HuH-7.5 (cell line): ENCODE data around the gene MCUB.
"Not testable (repeated sequence)": the region's sequence is repeated elsewhere in the genome, so short reads cannot be mapped to it uniquely, and the experiment has no call there.

Source experiments
- DNase-seq: peaks from one replicate; pipeline ENCODE4 v3.0.0; 2011; ENCODE audit warnings: low spot score

Gene MCUB, protein sequence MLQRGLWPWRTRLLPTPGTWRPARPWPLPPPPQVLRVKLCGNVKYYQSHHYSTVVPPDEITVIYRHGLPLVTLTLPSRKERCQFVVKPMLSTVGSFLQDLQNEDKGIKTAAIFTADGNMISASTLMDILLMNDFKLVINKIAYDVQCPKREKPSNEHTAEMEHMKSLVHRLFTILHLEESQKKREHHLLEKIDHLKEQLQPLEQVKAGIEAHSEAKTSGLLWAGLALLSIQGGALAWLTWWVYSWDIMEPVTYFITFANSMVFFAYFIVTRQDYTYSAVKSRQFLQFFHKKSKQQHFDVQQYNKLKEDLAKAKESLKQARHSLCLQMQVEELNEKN

GRCh38 chr4:109559983-109560686 is at the start of gene MCUB:
TSS of gene MCUB (plus strand) at chr4:109560246. CDS start at chr4:109560338, 92 bp downstream.
- peak; percentile 86 for DNase-seq

DNA sequence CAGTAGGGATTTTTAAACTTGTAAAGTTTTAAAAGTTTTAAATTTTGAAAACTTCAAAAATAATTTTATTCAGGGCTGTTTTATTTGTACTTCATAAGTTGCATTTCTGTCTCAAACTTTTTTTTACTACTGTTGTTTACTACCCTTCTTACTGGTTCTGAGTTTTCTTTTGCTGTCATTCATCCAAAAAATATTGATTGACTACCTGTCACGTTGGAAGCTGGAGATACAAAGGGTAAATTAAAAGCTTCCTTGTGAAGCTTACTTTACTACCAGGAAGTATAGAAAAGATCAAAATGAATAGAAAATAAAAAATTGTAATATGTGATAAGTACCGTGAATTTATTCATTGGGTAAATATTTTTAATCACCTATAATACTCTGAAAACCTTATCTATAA is 49.4 kb upstream of the MCUB start:
- DNase-seq = no peak

DNA sequence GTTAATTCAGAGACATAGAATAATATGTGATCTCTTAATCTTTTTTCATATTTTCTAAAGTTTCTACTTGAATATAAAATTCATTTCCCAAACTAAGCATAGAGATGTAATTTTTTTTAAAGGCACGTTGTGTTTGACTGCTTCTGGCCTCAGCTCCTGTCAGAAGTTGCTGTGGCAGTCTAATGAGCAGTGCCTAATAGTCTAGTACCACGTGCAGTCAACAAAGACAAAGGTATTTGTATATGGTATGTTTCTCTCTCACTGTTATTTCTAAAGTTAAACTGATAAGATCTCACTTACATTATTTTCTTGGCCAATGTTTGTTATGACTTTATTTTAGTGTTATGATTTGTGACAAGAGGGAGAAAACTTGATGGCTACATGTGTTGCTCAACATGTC is 48.6 kb upstream of the MCUB start:
- DNase-seq = no peak

DNA sequence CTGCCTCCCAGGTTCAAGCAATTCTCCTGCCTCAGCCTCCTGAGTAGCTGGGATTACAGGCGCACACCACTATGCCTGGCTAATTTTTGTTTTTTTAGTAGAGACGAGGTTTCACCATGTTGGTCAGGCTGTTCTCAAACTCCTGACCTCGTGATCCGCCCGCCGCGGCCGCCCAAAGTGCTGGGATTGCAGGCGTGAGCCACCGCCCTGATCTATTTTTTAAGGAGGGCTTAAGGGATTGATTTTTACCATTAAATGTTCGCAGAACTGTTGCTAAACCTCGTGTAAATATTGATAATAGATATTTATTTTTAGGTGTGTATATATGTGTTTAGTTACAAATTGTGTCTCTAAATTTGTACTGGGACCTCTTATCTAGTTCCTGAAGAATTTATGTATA is 46.7 kb upstream of the MCUB start:
- not testable (repeated sequence) for DNase-seq

DNA sequence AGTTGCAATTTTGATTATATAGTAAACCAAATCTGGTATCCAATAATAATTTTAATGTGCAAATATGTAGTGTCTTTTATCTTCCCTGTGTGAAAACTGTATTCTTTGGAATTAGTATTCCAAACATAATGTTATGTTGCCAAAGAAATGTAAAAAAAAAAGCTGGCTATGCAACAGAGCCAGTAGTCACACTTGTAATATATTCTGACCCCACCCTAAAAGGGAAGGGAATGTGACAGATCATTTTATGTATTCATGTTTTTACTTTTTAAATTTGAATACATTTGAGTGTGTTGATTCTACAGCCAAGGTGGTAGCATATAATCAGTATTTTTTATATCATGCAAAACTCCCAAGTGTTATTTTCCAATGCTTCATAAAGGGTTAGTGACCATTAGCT is 27.9 kb upstream of the MCUB start:
- DNase-seq = no peak

- no peak for DNase-seq
Observed at GRCh38 chr4:109545401-109545800, 14.6 kb upstream of the MCUB start.

- no peak for DNase-seq
Observed at GRCh38 chr4:109547394-109547793, 12.7 kb upstream of the MCUB start.

DNA sequence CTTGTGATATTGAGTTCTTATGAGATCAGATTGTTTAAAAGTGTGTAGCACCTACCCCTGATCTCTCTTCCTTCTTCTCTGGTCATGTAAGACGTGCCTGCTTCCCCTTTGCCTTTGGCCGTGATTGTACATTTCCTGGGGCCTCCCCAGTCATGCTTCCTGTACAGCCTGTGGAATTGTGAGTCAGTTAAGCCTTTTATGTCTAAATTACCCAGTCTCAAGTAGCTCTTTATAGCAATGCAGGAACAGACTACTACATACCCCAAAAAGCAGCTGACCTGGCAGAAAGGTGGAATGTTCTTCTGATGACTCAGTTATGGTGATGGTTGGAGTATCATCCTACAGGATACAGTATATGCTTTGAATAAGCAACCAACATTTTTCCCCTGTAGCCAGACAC is 11.4 kb upstream of the MCUB start:
- no peak for DNase-seq

GRCh38 chr4:109552237-109552636 is 7.8 kb upstream of the MCUB start:
- DNase-seq = no peak

GRCh38 chr4:109553130-109553529 is 6.9 kb upstream of the MCUB start:
- DNase-seq = no peak

- DNase-seq = no peak
Observed at GRCh38 chr4:109554971-109555370, 5.1 kb upstream of the MCUB start.

- DNase-seq = no peak
Observed at GRCh38 chr4:109557433-109557832, 2.6 kb upstream of the MCUB start.

DNA sequence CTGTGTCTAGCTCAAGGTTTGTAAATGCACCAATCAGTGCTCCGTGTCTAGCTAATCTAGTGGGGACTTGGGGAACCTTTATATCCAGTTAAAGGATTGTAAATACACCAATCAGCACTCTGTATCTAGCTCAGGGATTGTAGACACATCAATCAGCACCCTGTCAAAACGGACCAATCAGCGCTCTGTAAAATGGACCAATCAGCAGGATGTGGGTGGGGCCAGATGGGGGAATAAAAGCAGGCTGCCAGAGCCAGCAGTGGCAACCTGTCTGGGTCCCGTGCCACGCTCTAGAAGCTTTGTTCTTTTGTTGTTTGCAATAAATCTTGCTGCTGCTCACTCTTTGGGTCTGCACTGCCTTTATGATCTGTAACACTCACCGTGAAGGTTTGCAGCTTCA is 2.0 kb upstream of the MCUB start:
- DNase-seq = not testable (repeated sequence)

- DNase-seq = peak; percentile 33
Observed at GRCh38 chr4:109559625-109559982, 442 bp upstream of the MCUB start.

GRCh38 chr4:109560687-109561461 is 828 bp downstream of the MCUB start:
- peak; percentile 20 for DNase-seq

GRCh38 chr4:109562457-109563239 is 2.6 kb downstream of the MCUB start:
- DNase-seq = no peak

DNA sequence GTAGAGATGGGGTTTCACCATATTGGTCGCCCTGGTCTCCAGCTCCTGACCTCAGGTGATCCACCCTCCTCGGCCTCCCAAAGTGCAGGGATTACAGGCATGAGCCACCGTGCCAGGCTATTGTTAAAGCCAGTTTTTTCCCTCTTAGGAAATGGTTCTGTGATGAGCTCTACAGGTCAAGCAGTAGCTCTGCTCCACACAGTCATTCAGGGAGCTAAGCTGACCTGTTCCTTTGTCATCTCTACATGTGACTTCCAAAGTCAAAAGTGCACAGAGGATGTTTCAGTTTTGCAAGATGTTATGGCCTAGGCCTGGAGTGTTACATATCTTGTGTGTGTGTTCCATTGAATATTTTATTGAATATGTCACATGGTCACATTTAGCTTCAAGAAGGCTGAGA is 11.4 kb downstream of the MCUB start:
- no peak for DNase-seq

DNA sequence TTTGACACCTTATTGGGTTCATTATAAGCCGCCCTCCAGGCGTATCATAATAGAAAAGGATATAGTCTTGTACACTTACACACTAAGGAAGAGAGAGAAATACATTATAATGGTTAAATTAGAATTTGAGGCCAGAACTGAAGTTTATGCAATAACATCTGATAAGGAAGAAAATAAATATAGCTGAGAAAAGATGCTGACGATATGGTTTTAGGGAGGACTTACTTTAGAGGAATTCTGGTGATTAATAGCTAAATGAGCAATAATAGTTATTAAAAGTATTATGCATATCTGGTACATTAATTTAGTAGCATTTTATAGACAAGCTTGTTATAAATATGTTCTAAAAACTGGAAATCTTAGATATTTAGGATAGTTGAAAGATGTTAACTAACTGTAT is 12.1 kb downstream of the MCUB start:
- no peak for DNase-seq

GRCh38 chr4:109574443-109574850 is 14.4 kb downstream of the MCUB start:
- peak; percentile 29 for DNase-seq

GRCh38 chr4:109574931-109575804 is 15.1 kb downstream of the MCUB start:
- DNase-seq = no peak

- no peak for DNase-seq
Observed at GRCh38 chr4:109576462-109576861, 16.4 kb downstream of the MCUB start.
